Measurements from ENCODE around the gene ITPRIPL2.
A peak's percentile ranks its signal among the peaks of the same experiment; 100 is the strongest.

ITPRIPL2 gene

GRCh38 chr16:19145010-19145409 lies 31.2 kb downstream of the ITPRIPL2 start:
- DNase-seq: no peak

- DNase-seq: no peak
Observed at GRCh38 chr16:19147126-19147525, 33.4 kb downstream of the ITPRIPL2 start.

- DNase-seq: no peak
Observed at GRCh38 chr16:19147627-19148026, 33.9 kb downstream of the ITPRIPL2 start.

GRCh38 chr16:19148189-19148588 lies 34.4 kb downstream of the ITPRIPL2 start:
- no peak for DNase-seq

- no peak for DNase-seq
Observed at GRCh38 chr16:19151310-19151709, 37.5 kb downstream of the ITPRIPL2 start.

GRCh38 chr16:19152042-19152441 lies 38.3 kb downstream of the ITPRIPL2 start:
- DNase-seq: no peak

- DNase-seq: no peak
Observed at GRCh38 chr16:19153876-19154275, 40.1 kb downstream of the ITPRIPL2 start.

GRCh38 chr16:19162085-19162484 lies 48.3 kb downstream of the ITPRIPL2 start:
- no peak for DNase-seq

GRCh38 chr16:19163215-19163614 lies 49.5 kb downstream of the ITPRIPL2 start:
- no peak for DNase-seq

- no peak for DNase-seq
Observed at GRCh38 chr16:19164285-19164684, 50.5 kb downstream of the ITPRIPL2 start.

- no peak for DNase-seq
Observed at GRCh38 chr16:19165101-19165500, 51.3 kb downstream of the ITPRIPL2 start.

- DNase-seq: no peak
Observed at GRCh38 chr16:19166500-19166899, 52.7 kb downstream of the ITPRIPL2 start.

GRCh38 chr16:19167710-19168370 lies 54.1 kb downstream of the ITPRIPL2 start, which contains the start of gene SYT17:
SYT17 (plus strand) TSS chr16:19168240; CDS start chr16:19168647, 407 bp downstream.
- peak; percentile 73 for DNase-seq

GRCh38 chr16:19168371-19169081 lies 54.8 kb downstream of the ITPRIPL2 start:
- DNase-seq: peak; percentile 64

- no peak for DNase-seq
Observed at GRCh38 chr16:19169082-19169639, 55.4 kb downstream of the ITPRIPL2 start.

GRCh38 chr16:19170043-19170655 lies 56.4 kb downstream of the ITPRIPL2 start:
- peak; percentile 32 for DNase-seq

Measured in midbrain (tissue), 1 donor.